Left cardiac atrium (tissue), 4 donors: Measurements from ENCODE around the gene WNT10A. TPM values are rescaled to one million over a fixed set of nuclear protein-coding genes. Genes with fewer than 3 reads are reported as not detected.

ENCODE experiments used
- ATAC-seq, 2 donors: fragments of 200-7000 bp; cut with Tn5 transposase; one replicate each; pipeline ENCODE4 v1.9.1; 2020; ENCODE audit warnings: mild to moderate bottlenecking in 2 of 2, moderate library complexity in 2 of 2
- DNase-seq: peaks from one replicate; pipeline ENCODE4 v3.0.0-alpha.2; 2020
- intact Hi-C, 2 donors: fragments of 100-400 bp; cut with DNase I; formaldehyde crosslinking; loops; one replicate each; pipeline versions ENCODE4 v1.14.1 to v1.15.1; 2022 to 2023
- total RNA-seq, 2 donors: library from RNA; stranded (reverse); fragmentation: NEBNext Ultra II Directional; extraction: Animal tissue kit (Norgen Biotek cat#: 25700); gene quantifications; one replicate each; pipeline ENCODE4 v1.2.1, GENCODE V29; 2021
- donor health status: DM: no; HTN: yes; CAD: no.
- donor health status: DM: no; HTN: yes; CAD: no; lungs with severe emphysema.
- donor health status: DM: yes; HTN: yes; CAD: no.
- donor health status: Dilated cardiomyopathy.

Gene WNT10A
- total RNA-seq, 2 donors from 2014 or later, result 0.52 TPM; not detected in 1

DNA sequence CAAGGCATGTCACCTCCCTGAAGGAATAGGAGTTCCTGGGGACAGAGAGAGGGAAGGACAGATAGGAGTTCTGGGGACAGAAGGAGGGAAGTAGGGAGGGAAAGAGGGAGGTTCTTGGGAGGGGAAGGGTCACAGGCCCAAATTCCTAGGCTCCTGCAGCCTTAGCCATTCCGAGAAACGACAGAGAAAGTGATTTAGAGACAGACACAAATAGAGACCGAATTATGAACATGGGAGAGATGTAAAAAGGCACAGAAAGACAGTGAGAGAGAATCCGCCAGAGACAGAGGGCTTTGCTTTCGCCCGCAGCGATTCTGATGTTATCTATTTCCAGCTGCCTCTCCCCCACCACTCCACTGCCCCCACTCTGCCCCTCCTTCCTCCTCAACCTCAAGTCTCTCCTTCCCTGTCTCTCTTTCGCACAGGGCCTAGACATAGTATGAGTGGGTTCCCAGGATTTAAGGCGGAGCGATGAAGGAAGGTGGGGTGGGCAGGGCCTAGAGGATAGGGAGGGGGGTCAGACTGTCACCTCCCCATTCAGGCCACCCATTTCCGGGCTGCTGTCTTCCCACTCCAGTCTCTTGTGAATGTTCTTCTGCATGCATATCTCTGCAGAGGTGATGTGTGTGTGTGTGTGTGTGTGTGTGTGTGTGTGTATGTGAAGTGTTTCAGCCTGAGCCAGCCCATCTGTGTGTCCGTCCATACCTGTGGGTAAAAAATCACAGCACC is 24.3 kb upstream of the WNT10A start:
- intact Hi-C loops, result no loop called here
- DNase-seq, result no peak
- no peak for ATAC-seq

DNA sequence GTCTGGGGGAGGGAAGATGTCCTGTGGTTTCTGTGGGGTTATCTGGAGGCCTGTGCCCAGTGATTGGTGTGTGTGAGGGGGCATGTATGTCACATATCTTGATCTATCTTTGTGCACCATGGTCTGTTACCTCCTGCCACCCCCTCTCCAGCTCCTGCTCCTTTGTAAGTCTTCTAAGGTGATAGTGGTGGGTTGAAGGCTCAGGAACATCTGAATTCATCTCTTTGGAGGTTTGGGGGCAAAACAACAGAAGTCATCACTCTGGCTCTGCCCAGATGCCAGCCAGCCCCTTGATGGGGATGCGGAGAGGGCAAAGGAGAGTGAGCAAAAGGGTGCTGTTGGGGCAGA is 23.8 kb upstream of the WNT10A start:
- intact Hi-C loops, result no loop called here
- DNase-seq (no peak), ATAC-seq (no peak)

DNA sequence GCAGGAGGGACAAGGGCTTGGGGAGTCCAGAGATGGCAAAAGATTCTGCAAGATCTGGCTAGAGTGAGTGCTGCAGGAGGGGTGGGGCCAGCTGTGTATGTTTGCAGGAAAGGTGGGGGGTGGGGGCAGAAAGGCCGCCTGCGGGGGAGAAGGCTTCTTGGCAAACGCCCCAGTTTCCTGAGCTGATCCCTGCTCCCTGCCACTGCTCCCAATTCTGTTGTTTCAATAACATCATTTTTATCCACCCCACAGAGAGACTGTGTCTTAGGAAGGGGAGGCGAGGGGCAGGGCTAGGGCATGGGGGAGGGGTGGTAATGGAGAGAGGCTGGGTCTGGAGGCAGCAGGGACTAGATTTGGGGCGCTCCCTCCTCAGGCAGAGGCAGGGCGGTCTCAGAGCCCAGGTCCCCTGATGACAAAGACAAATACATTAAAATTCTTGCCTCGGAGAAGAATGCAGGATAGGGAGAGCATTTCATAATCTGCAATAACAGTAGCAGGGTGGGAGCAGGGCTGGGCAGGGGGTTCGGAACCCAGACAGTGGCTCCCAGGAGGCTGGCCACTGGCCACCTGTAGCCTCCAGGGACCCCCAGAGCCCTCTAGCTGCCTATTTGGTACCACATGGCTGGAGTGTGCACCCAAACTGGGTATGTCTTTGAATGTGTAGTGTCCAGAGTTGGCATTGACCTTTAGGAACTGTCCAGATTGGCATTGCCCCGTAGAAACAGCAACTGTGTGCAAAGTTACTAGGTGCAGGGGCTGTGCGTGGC is 23.1 kb upstream of the WNT10A start:
- DNase-seq, result no peak

DNA sequence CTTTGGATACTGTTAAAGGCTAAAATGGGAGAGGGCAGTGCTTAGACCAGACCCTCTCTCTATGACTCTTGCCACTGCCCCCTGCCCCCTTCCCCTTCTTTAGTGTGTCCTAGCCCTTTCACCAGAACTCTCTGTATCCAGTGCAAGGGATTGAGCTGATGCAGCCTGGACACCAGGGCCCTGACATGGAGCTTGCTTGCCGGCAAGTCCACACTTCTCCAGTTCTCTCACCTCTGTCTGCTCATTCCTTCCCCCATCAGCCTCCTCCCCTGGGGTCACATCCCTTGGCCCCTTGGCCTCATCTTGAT is 22.6 kb upstream of the WNT10A start:
- intact Hi-C loops, result no loop called here
- ATAC-seq, result no peak
- no peak for DNase-seq

More for the DNA sequence above, 23.1 kb upstream of the WNT10A start:
- ATAC-seq, result no peak
- intact Hi-C loops, result no loop called here

GRCh38 chr2:218858671-218859555 is 21.7 kb upstream of the WNT10A start:
- intact Hi-C loops, result no loop called here
- no peak for ATAC-seq
- DNase-seq, result no peak

DNA sequence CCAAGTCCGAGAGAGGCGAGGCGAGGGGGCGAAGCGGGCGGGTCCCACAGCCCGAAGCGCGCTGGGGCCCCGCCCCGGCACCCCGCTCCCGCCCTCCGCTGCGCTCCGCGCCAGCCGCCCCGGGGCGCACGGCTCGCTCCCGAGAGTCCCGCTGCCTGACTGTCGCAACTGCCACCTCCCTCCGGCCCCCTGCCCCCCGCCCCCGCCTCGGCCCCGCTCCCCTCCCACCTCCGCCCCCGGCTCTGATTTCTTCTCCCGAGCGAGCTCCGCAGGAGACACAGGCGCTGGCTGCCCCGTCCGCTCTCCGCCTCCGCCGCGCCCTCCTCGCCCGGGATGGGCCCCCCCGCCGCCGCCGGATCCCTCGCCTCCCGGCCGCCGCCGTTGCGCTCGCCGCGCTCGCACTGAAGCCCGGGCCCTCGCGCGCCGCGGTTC is 21.1 kb upstream of the WNT10A start, which contains the start of gene WNT6:
WNT6 (plus strand) TSS at position 250 of the 432 bp plus-strand sequence. CDS start 233 bp downstream, outside the sequence.
- DNase-seq, result no peak
- intact Hi-C loops, result no loop called here
- peak; percentile 14 to 29 for ATAC-seq

DNA sequence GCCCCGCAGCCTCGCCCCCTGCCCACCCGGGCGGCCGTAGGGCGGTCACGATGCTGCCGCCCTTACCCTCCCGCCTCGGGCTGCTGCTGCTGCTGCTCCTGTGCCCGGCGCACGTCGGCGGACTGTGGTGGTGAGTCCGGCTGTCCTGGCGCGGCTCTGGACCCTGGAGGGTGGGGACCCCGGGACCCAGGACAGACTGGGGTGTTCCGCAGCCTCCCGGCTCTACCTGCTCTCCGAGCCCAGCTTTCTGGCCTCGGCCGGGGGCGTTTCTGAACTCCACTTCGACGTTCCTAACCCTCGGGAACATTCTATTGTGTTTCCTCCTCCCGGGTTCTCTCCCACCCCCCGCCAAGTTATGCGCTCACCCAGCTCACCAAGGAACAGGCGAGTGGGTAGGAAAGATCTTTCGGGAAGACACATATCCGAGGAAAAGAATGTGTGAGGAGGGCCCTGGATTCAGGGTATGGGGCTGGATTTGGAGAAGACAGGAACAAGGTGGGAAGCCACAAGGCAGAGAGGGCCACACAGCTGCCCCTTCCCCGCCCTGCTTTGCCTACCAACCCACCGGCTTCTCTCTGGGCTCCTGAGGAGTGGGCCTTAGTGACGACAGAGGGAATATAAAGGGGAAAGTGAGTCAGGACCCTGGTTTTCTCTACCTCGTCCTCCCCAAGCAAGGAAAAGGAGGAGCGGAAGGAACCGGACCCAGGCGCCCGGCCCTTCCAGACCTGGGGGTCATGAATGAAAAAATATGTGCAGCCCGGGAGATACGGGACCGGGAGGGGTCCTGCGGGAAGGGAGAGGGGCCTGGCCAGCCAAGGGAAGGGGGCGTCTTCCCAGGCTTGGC is 20.4 kb upstream of the WNT10A start:
- no peak for DNase-seq
- no peak for ATAC-seq
- intact Hi-C loops, result no loop called here

DNA sequence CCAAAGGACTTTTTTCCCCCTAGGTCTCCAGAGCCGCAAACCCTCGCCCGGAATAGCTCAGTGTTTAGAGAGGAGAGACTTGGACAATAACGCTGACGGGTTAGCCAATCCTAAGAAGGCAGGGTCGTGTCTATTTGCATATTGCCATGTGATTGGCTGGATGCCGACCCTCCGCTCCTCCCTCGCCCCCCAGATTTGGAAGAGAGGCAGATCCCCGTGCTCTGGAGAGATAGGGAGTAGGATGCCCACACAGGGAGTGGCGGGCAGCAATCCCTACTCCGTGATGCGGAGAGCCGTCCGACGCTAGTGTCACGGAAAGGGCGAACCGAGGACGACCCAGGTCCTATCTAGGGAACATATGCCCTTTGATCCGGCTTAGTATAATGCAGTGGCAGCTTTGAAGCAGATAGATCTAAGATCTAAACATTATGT is 19.7 kb upstream of the WNT10A start:
- intact Hi-C loops, result no loop called here
- DNase-seq (peak; percentile 72), ATAC-seq (peak; percentile 72 to 85)

- intact Hi-C loops, result no loop called here
- no peak for DNase-seq
- no peak for ATAC-seq
Measured at GRCh38 chr2:218861645-218862318, 18.9 kb upstream of the WNT10A start.

- no peak for DNase-seq
- intact Hi-C loops, result no loop called here
- no peak for ATAC-seq
Measured at GRCh38 chr2:218863021-218863520, 17.6 kb upstream of the WNT10A start.

- intact Hi-C loops, result no loop called here
- ATAC-seq (no peak), DNase-seq (no peak)
Measured at GRCh38 chr2:218865396-218865795, 15.3 kb upstream of the WNT10A start.

DNA sequence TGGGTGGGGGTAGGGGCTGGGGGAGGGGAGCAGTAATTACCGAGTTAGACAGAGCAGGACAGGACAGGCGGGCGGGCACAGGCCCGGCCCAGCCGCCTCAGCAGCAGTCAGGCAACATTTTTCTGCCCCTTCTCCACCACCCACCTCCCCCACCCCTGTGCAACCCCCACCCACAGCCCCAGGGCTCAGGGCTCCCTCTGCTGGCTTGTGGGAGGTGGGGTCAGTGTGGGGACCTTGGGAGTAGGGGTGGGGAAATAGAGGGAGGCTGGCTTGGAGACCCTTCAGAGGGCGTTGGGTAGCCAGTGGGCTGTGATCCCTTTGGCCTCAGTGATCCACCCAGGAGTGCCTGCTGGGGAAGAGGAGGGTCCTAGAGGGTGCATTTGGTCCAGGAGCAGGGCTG is 14.7 kb upstream of the WNT10A start:
- no peak for DNase-seq
- ATAC-seq, result no peak
- intact Hi-C loops, result no loop called here

- intact Hi-C loops, result no loop called here
- DNase-seq (no peak), ATAC-seq (no peak)
Measured at GRCh38 chr2:218867900-218868299, 12.8 kb upstream of the WNT10A start.

DNA sequence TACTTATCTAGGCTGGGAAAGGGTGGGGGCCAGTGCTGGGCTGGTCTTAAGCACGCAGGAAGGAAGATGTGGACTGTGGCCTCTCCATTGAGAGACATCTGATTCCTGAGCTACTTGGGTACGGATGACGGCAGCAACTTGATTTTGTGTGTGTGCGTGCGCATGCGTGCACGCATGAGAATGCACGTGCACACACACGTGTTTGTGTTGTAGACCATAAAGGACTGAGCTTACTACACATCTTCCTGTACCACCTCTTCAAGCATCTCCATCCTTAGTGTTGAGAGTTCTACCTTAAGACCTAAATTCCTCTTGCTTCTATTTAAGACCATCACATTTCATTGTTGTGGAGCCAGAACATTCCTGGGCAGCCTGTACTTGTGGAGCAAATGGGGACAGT is 11.6 kb upstream of the WNT10A start:
- no peak for ATAC-seq
- DNase-seq, result no peak
- intact Hi-C loops, result no loop called here

GRCh38 chr2:218870984-218871344 is 9.7 kb upstream of the WNT10A start:
- intact Hi-C loops, result loop anchor here in 1 of 2 donors (10.0 kb wide), 1 partner anchor 284 kb away; no protein-coding TSS in a partner anchor
- no peak for DNase-seq
- ATAC-seq, result peak in 1 of 2 donors; percentile 14

DNA sequence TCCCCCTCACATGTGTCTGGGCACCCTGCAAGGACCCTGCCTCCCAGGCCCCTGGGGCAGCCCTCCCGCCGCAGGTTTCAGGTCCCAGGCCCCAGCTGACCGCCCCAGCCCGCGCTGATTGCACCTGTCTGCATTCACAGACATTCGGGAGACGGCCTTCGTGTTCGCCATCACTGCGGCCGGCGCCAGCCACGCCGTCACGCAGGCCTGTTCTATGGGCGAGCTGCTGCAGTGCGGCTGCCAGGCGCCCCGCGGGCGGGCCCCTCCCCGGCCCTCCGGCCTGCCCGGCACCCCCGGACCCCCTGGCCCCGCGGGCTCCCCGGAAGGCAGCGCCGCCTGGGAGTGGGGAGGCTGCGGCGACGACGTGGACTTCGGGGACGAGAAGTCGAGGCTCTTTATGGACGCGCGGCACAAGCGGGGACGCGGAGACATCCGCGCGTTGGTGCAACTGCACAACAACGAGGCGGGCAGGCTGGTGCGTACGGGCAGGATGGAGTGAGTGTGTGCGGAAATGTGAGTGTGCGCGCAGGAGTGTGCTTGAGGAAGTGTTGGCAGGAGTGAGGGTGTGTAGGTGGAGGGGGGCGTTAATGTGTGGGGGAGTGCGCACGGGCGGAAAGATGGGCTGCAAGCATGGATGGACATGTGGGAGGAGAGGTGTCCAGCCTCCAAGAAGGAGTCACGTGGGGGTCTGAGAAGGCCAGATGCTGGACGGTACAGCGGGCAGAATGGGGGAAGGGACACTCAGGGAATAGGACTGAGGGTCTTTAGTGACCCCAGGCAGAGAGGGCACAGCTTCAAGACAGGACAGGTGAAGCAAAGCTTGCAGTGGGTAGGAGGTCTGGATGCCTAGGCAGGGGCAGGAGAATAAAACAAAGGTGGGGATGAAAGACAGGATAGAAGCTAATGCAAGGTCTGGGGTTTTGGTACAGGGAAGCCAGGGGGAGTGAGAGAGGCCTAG is 9.0 kb upstream of the WNT10A start:
- ATAC-seq, result peak in 1 of 2 donors; percentile 8
- intact Hi-C loops, result loop anchor here in 1 of 2 donors (10.0 kb wide), 1 partner anchor 283 kb away; no protein-coding TSS in a partner anchor
- no peak for DNase-seq
